Tibial artery (tissue), 4 donors: ENCODE results near the gene ANKRD49.

Experiments used
- DNase-seq, 2 donors: peaks; one replicate each; pipeline ENCODE4 v3.0.0-alpha.2; 2019
- H3K27ac ChIP-seq, 2 donors: fragments of 200-600 bp; sonication (generic) in 1 of 2; 1 replicate in 1 of 2; 2 replicates in 1 of 2; pipeline ENCODE4 v1.5.1; 2018 to 2019; ENCODE audit warnings: mild to moderate bottlenecking in 1 of 2
- H3K27me3 ChIP-seq, 2 donors: fragments of 200-600 bp; sonication (generic) in 1 of 2; one replicate each; pipeline versions ENCODE4 v1.5.1 to v1.6.0; 2016 to 2019
- H3K36me3 ChIP-seq, 3 donors: fragments of 200-600 bp; sonication (generic) in 2 of 3; one replicate each; pipeline ENCODE4 v1.5.1; 2016 to 2019; ENCODE audit warnings: mild to moderate bottlenecking in 2 of 3
- H3K4me1 ChIP-seq, 4 donors: fragments of 200-600 bp; sonication (generic) in 2 of 4; 1 replicate in 3 of 4; 2 replicates in 1 of 4; pipeline ENCODE4 v1.5.1; 2016 to 2019
- H3K4me3 ChIP-seq, 2 donors: fragments of 200-600 bp; sonication (generic) in 1 of 2; 1 replicate in 1 of 2; 2 replicates in 1 of 2; pipeline ENCODE4 v1.5.1; 2018 to 2019; ENCODE audit warnings: mild to moderate bottlenecking in 2 of 2
- H3K9me3 ChIP-seq, 3 donors: fragments of 200-600 bp; sonication (generic) in 1 of 3; one replicate each; pipeline ENCODE4 v1.5.1; 2016 to 2019
- intact Hi-C: fragments of 100-400 bp; cut with DNase I; formaldehyde crosslinking; loops from one replicate; pipeline ENCODE4 v1.15.0; 2023; ENCODE audit warnings: low total_unique reads
- TF ChIP-seq, protein P1 (sequence below), 2 experiments: fragments of 200-600 bp in 1 of 2; fragments of 450-650 bp in 1 of 2; IDR thresholded peaks; one replicate each; pipeline ENCODE4 v1.5.1; 2017 to 2019; ENCODE audit warnings: antibody characterized with exemption in 2 of 2, mild to moderate bottlenecking in 1 of 2, moderate library complexity in 1 of 2

The ANKRD49 gene, protein sequence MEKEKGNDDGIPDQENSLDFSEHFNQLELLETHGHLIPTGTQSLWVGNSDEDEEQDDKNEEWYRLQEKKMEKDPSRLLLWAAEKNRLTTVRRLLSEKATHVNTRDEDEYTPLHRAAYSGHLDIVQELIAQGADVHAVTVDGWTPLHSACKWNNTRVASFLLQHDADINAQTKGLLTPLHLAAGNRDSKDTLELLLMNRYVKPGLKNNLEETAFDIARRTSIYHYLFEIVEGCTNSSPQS

DNA sequence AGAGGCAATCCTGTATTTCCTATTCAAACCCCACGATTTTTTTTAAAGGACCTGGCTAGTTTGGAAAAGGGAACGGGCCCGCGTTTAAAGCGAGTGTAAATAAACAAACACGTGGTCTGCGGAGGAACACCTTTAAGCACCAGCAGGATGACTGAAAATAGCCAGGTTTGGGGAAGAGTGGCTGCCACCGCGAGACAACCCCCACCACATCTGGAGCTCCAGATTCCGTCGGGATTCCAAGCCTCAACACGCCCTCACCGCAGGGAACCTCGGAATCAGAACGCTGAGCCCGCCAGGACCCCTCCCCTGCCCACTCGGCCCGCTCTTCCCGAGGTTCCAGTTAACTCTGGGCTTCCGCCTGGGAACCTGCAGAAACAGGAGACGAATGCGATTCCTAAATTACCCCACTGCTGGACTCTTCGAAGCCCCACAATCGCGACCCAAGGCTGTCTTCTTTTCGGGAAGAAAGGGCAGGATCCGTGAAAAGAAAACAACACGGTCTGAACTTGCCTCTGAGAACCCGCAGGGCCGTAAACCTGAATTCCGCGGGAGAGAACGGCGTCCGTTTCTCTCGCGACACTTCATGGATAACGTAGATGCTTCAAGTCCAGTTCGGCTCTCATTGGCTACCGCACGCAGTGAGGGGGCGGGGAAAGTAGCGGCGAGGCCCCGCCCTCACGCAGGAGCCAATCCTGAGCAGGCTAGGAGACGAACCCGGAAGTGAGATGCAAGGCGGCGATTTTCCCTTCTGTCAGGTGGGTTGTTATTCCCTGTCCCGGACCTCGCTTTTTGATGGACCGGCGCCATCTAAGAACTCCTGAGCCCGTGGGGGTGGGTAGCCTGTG, at the start of gene ANKRD49, which contains the start of gene MRE11:
Gene ANKRD49 (plus strand): TSS at position 704 of the 845 bp plus-strand sequence. CDS start 2,710 bp downstream, outside the sequence.
Gene MRE11 (minus strand): TSS at position 564 of the 845 bp plus-strand sequence. CDS start 1,043 bp downstream, outside the sequence.
- intact Hi-C loops = no loop called here
- Histone ChIP-seq H3K36me3 (peaks cover 6 to 34% (median 31%) of the 10 kb centered on the region in 3 donors), H3K27ac (peak within 1 kb of the TSS; percentile 90 to 93), H3K9me3 (no peaks in the 10 kb centered on the region), H3K27me3 (no peaks in the 10 kb centered on the region), H3K4me1 (peaks cover 0 to 31% (median 18%) of the 10 kb centered on the region in 4 donors), H3K4me3 (peak within 1 kb of the TSS; percentile 92 to 98)
- DNase-seq = peak; percentile 98 to 99
- TF ChIP-seq, protein P1, sequence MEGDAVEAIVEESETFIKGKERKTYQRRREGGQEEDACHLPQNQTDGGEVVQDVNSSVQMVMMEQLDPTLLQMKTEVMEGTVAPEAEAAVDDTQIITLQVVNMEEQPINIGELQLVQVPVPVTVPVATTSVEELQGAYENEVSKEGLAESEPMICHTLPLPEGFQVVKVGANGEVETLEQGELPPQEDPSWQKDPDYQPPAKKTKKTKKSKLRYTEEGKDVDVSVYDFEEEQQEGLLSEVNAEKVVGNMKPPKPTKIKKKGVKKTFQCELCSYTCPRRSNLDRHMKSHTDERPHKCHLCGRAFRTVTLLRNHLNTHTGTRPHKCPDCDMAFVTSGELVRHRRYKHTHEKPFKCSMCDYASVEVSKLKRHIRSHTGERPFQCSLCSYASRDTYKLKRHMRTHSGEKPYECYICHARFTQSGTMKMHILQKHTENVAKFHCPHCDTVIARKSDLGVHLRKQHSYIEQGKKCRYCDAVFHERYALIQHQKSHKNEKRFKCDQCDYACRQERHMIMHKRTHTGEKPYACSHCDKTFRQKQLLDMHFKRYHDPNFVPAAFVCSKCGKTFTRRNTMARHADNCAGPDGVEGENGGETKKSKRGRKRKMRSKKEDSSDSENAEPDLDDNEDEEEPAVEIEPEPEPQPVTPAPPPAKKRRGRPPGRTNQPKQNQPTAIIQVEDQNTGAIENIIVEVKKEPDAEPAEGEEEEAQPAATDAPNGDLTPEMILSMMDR (IDR thresholded peaks at IDR 0.05) = no peak

DNA sequence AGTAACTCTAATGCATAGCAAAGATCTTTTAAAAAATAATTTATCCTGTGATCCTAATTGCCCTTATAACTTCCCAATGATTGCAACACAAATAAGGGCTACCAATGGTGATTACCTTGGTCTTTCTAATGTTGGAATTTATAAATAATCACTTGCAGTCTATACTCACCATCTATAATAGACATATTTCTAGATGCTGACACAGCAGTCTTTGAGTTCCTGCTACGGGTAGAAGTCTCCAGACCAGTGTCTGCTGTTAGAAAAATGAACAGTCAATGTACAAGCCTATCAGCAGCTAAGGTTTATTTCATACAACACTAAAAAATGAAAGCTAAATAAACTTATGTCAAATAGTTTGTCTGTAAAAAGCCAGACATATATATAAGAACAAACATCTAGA, 48.1 kb upstream of the ANKRD49 start:
- no peak for DNase-seq
- Histone ChIP-seq H3K4me1 (no peaks in the 10 kb centered on the region), H3K27me3 (no peaks in the 10 kb centered on the region), H3K9me3 (no peaks in the 10 kb centered on the region), H3K36me3 (peaks cover 23 to 47% (median 37%) of the 10 kb centered on the region in 3 donors), H3K27ac (no peak overlapping the region), H3K4me3 (no peak overlapping the region)
- intact Hi-C loops = no loop called here
- TF ChIP-seq, protein P1 (IDR thresholded peaks at IDR 0.05) = no peak

DNA sequence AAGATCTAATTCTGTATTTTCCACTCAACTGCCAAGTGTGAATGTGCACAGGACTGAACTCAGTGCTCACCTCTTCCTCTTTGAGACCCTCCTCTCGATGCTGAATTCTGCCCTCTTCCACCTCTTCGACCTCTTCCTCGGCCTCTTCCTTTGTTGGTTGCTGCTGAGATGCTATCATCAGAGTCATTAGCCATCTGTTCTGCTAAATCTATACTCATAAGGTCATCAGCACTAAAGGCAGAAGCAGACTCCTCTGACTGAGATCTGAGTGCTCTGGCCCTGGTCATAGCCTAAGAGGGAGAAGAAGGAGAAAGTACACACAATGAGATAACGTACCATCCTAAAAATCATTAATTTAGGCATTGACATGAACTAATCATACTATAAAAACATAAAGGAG, 46.6 kb upstream of the ANKRD49 start:
- DNase-seq = no peak
- TF ChIP-seq, protein P1 (IDR thresholded peaks at IDR 0.05) = no peak
- no peak overlapping the region for H3K27ac ChIP-seq
- intact Hi-C loops = no loop called here
- H3K36me3 ChIP-seq = peaks cover 23 to 37% (median 37%) of the 10 kb centered on the region in 3 donors
- H3K4me3 ChIP-seq = no peak overlapping the region
- H3K27me3 ChIP-seq = no peaks in the 10 kb centered on the region
- no peaks in the 10 kb centered on the region for H3K9me3 ChIP-seq
- H3K4me1 ChIP-seq = no peaks in the 10 kb centered on the region

- H3K9me3 ChIP-seq = no peaks in the 10 kb centered on the region
- no peak overlapping the region for H3K4me3 ChIP-seq
- no peak for DNase-seq
- H3K36me3 ChIP-seq = peaks cover 30 to 37% (median 37%) of the 10 kb centered on the region in 3 donors
- TF ChIP-seq, protein P1 (IDR thresholded peaks at IDR 0.05) = no peak
- no peaks in the 10 kb centered on the region for H3K27me3 ChIP-seq
- H3K4me1 ChIP-seq = no peaks in the 10 kb centered on the region
- intact Hi-C loops = no loop called here
- no peak overlapping the region for H3K27ac ChIP-seq
These were observed 44.8 kb upstream of the ANKRD49 start for GRCh38 chr11:94449029-94449428.

DNA sequence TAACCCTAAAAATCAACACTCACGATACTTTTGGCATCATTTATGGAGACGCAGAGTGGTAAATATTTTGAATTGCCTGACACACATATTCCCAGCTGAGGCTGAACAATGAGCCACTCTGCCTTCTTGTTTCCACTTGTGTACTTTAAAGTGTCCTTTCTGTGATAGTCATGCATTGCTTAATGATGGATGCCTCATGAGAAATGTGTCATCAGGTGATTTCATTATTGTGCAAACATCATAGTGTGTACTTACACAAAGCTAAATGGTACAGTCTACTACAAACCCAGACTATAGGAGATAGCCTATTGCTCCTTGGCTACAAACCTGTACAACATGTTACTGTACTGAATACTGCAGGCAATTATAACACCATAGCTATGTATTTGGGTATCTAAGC, 44.3 kb upstream of the ANKRD49 start:
- no peak overlapping the region for H3K4me3 ChIP-seq
- peaks cover 30 to 35% (median 33%) of the 10 kb centered on the region in 3 donors for H3K36me3 ChIP-seq
- no peak for DNase-seq
- H3K27me3 ChIP-seq = no peaks in the 10 kb centered on the region
- intact Hi-C loops = no loop called here
- H3K9me3 ChIP-seq = no peaks in the 10 kb centered on the region
- no peaks in the 10 kb centered on the region for H3K4me1 ChIP-seq
- TF ChIP-seq, protein P1 (IDR thresholded peaks at IDR 0.05) = no peak
- no peak overlapping the region for H3K27ac ChIP-seq
